OCI-LY1 (cell line): ENCODE results near the gene ESPN.
"Not testable (repeated sequence)": the region's sequence is repeated elsewhere in the genome, so short reads cannot be mapped to it uniquely, and the experiment has no call there.

Source experiments
- H2AFZ ChIP-seq: fragments of 200-600 bp; sonication (generic), shearing (Covaris generic); 2 replicates; pipeline ENCODE4 v1.6.0; 2014; ENCODE audit warnings: antibody characterized with exemption, mild to moderate bottlenecking, low read length
- H3F3A ChIP-seq: fragments of 200-600 bp; sonication (generic), shearing (Covaris generic); 2 replicates; pipeline ENCODE4 v1.6.0; 2014; ENCODE audit warnings: mild to moderate bottlenecking, antibody characterized with exemption, low read length, moderate library complexity; ENCODE audit not compliant: insufficient read depth
- H3K27ac ChIP-seq: fragments of 200-600 bp; sonication (generic); 2 replicates; pipeline ENCODE4 v1.5.1; 2014; ENCODE audit warnings: low read length, mixed run types, mild to moderate bottlenecking, low read depth; ENCODE audit not compliant: poor library complexity, severe bottlenecking
- H3K27me3 ChIP-seq: fragments of 200-600 bp; sonication (generic); 2 replicates; pipeline ENCODE4 v1.6.0; 2014; ENCODE audit warnings: antibody characterized with exemption, mild to moderate bottlenecking, low read length, moderate library complexity; ENCODE audit not compliant: insufficient read depth
- H3K36me3 ChIP-seq: fragments of 200-600 bp; sonication (generic); 2 replicates; pipeline ENCODE4 v1.6.1; 2014; ENCODE audit warnings: mild to moderate bottlenecking, antibody characterized with exemption, low read length, moderate library complexity, mixed read lengths; ENCODE audit not compliant: insufficient read depth
- H3K4me1 ChIP-seq: fragments of 200-600 bp; sonication (generic); 2 replicates; pipeline ENCODE4 v1.5.1; 2014; ENCODE audit warnings: mild to moderate bottlenecking, low read length, moderate library complexity; ENCODE audit not compliant: insufficient read depth, severe bottlenecking
- H3K4me2 ChIP-seq: fragments of 200-600 bp; sonication (generic), shearing (Covaris generic); 2 replicates; pipeline ENCODE4 v1.6.1; 2014; ENCODE audit warnings: low read length
- H3K4me3 ChIP-seq: fragments of 200-600 bp; sonication (generic); 2 replicates; pipeline ENCODE4 v1.5.1; 2014; ENCODE audit warnings: low read length, low read depth, mild to moderate bottlenecking, mixed read lengths; ENCODE audit not compliant: poor library complexity, severe bottlenecking
- H3K79me2 ChIP-seq: fragments of 200-600 bp; shearing (Covaris generic); 2 replicates; pipeline ENCODE4 v1.6.1; 2016; ENCODE audit warnings: mixed run types, low read length, mixed read lengths; ENCODE audit not compliant: insufficient read depth
- H3K9ac ChIP-seq: fragments of 200-600 bp; sonication (generic), shearing (Covaris generic); 2 replicates; pipeline ENCODE4 v1.6.1; 2014; ENCODE audit warnings: mild to moderate bottlenecking, low read length, mixed read lengths
- H3K9me2 ChIP-seq: fragments of 200-600 bp; sonication (generic), shearing (Covaris generic); 2 replicates; pipeline ENCODE4 v1.6.1; 2014; ENCODE audit warnings: low read depth, mild to moderate bottlenecking, low read length, mixed read lengths
- H3K9me3 ChIP-seq: fragments of 200-600 bp; shearing (Covaris generic); 2 replicates; pipeline ENCODE4 v1.6.1; 2014; ENCODE audit warnings: low read length, mixed read lengths
- H4K20me1 ChIP-seq: fragments of 200-600 bp; sonication (generic), shearing (Covaris generic); 2 replicates; pipeline ENCODE4 v1.6.0; 2016; ENCODE audit warnings: mild to moderate bottlenecking, low read length; ENCODE audit not compliant: insufficient read depth
- CTCF ChIP-seq: fragments of 200-600 bp; sonication (generic), shearing (Covaris generic); IDR thresholded peaks from 2 replicates; pipeline ENCODE4 v1.5.1; 2017; ENCODE audit warnings: mild to moderate bottlenecking, antibody characterized with exemption, low read length, moderate library complexity, mixed read lengths
- EZH2 ChIP-seq: fragments of 200-600 bp; sonication (generic), shearing (Covaris generic); IDR thresholded peaks from 2 replicates; pipeline ENCODE4 v1.8.0; 2017; ENCODE audit warnings: borderline replicate concordance, mixed run types, mild to moderate bottlenecking, antibody characterized with exemption, low read length, moderate library complexity, mixed read lengths

ESPN gene

DNA sequence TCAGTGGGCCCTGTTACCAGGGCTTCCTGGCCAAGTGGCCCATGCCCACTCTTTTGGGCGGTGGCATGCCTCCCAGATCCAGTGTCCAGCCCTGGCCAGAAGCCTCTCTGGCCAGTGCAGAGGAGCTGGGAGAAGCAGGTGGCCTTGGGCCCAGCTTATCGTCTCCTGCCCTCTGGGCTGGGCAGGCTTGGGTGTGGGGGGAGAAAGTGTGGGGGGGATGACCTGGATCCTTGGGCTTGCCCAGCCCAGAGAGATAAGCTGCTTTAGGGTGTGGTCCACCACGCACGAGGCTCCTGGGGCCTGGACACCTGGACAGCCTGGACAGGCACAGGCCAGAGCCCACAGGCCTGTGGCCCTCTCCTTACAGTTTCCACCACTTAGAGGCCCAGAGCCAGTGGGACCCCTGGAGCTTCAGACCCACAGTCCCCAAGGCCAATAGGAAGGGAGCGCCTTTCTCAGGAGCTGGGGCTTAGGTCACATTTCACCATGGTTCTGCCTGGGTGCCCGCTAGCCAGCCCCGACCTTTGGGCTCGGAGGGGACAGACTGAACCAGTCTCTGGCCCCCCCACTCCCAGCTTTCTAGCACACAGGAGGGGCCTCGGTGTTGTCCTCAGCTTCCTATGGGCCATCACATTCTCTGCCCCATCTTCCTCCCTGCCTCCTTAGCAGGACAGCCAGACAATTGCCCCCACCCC is 1.8 kb downstream of the ESPN start:
- H2AFZ ChIP-seq: no peak overlapping the region
- H3K79me2 ChIP-seq: no peaks in the 10 kb centered on the region
- no peaks in the 10 kb centered on the region for H4K20me1 ChIP-seq
- no peaks in the 10 kb centered on the region for H3K9me3 ChIP-seq
- no peak overlapping the region for H3K27ac ChIP-seq
- no peaks in the 10 kb centered on the region for H3K9me2 ChIP-seq
- no peaks in the 10 kb centered on the region for H3F3A ChIP-seq
- H3K27me3 ChIP-seq: peaks cover 22% of the 10 kb centered on the region
- H3K9ac ChIP-seq: no peak overlapping the region
- no peak overlapping the region for H3K4me2 ChIP-seq
- no peak for TF ChIP-seq CTCF
- TF ChIP-seq EZH2: no peak
- no peaks in the 10 kb centered on the region for H3K4me1 ChIP-seq
- no peak overlapping the region for H3K4me3 ChIP-seq
- H3K36me3 ChIP-seq: no peaks in the 10 kb centered on the region

DNA sequence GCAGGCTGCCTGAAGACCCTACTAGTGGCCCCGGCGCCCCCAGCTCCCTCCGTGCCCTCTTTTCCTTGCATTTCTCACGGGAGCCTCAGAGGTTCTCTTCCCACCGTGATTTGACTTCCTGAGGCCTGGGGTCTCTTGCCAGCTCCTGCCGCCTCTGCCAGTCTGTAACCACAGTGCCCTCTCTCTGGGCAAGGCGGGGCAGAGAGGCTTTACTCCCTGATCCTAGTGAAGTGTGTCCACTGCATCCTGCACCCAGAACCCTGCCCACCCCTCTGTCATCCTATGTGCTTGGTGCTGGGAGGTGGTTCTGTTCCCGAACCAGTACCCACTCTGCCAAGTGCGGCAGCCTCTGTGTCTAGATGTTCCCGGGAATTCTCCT is 2.4 kb downstream of the ESPN start:
- no peaks in the 10 kb centered on the region for H3K9me2 ChIP-seq
- H3K4me3 ChIP-seq: no peak overlapping the region
- no peaks in the 10 kb centered on the region for H4K20me1 ChIP-seq
- H3K36me3 ChIP-seq: no peaks in the 10 kb centered on the region
- no peak overlapping the region for H3K9ac ChIP-seq
- H3F3A ChIP-seq: no peaks in the 10 kb centered on the region
- peaks cover 19% of the 10 kb centered on the region for H3K27me3 ChIP-seq
- H3K79me2 ChIP-seq: no peaks in the 10 kb centered on the region
- TF ChIP-seq CTCF (no peak), EZH2 (no peak)
- H3K4me2 ChIP-seq: no peak overlapping the region
- no peak overlapping the region for H2AFZ ChIP-seq
- H3K9me3 ChIP-seq: no peaks in the 10 kb centered on the region
- no peak overlapping the region for H3K27ac ChIP-seq
- no peaks in the 10 kb centered on the region for H3K4me1 ChIP-seq

DNA sequence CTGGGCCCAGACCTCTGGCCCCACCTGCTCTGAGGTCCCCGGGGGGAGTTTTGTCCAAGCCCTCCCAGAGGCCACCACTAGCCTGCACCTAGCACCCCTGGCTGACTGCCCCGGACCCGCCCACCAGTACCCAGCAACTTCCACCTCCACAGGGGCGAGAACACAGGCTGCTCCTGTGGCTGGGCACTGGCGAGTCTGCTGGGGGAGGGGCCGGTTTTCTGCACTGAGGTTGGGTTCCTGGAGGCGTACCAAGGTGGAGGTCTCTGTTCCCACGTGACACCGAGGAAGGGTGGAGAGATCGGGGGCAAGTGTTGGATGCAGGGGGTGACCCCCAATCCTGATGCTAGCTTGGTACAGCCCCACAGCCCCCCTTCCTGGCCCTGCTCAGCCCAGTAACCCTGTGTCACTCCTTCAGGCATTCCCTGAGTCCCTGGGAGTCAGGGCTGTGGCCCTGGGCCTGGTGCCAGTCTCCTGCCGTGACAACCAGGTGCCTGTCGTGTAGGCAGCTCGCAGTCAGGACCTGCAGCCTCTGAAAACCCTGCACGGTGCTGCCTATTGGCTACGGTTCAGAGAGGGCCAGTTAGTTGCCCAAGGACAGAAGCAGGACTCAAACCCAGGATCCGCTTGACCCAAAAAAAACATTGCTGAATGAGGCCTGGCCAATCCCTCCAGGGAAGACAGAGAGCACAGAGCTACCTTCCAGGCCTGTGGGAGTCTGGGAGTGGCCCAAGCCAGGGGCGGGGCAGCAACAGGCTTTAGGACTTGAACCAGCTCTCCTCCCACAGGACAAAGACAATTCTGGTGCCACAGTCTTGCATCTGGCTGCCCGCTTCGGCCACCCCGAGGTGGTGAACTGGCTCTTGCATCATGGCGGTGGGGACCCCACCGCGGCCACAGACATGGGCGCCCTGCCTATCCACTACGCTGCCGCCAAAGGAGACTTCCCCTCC is 3.1 kb downstream of the ESPN start:
- peaks cover 21% of the 10 kb centered on the region for H3K27me3 ChIP-seq
- no peaks in the 10 kb centered on the region for H3K36me3 ChIP-seq
- H3F3A ChIP-seq: no peaks in the 10 kb centered on the region
- no peaks in the 10 kb centered on the region for H3K9me3 ChIP-seq
- no peak overlapping the region for H3K9ac ChIP-seq
- H3K79me2 ChIP-seq: no peaks in the 10 kb centered on the region
- H3K27ac ChIP-seq: no peak overlapping the region
- H3K4me2 ChIP-seq: no peak overlapping the region
- H3K9me2 ChIP-seq: no peaks in the 10 kb centered on the region
- no peaks in the 10 kb centered on the region for H4K20me1 ChIP-seq
- H3K4me3 ChIP-seq: no peak overlapping the region
- no peak for TF ChIP-seq CTCF
- no peak overlapping the region for H2AFZ ChIP-seq
- no peaks in the 10 kb centered on the region for H3K4me1 ChIP-seq

GRCh38 chr1:6428453-6428852 is 3.9 kb downstream of the ESPN start:
- H3K9me2 ChIP-seq, H3K36me3 ChIP-seq, H3F3A ChIP-seq, H3K79me2 ChIP-seq, H3K4me3 ChIP-seq, H3K4me1 ChIP-seq, H4K20me1 ChIP-seq, H3K27ac ChIP-seq, H2AFZ ChIP-seq, H3K9me3 ChIP-seq, H3K9ac ChIP-seq, H3K4me2 ChIP-seq: not testable (repeated sequence)
- H3K27me3 ChIP-seq: peaks cover 21% of the 10 kb centered on the region

DNA sequence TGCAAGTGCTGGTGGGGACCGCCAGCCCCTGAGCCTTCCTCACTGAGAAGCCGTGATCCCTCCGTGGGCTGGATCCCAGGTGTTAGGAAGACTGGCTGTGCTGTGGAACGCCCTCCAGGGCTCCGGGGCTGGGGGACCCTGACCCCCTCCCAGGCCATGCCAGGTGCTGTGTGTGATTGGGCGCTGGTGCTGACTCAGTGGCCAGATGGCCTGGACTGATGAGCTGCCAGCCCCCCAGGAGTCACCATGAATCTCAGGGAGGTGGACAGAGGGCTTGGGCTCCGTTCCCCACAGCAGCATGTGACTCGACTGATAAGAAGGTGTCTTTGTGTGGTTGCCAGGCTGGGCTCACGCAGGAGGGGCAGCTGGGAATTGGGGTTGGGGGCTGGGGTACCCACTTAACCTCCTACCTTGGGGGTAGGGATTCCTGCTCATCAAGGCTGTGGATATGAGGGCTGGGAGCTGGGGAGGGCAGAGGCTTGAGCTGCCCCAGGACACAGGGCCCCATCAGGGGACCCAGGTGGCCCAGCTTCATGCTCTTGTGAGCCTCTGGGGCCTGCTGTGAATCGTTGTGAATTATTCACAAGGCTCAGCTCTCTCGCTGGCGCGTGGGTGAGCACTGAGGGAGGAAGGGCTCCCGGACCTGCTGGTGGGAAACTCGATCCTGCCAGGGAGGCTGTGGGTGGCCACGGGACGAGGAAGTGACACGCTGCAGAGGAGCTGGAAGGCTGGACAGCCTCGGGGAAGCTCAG is 5.3 kb downstream of the ESPN start:
- H3K36me3 ChIP-seq, H3K27ac ChIP-seq, H3K9ac ChIP-seq, H3K9me2 ChIP-seq, H3K4me1 ChIP-seq, H3F3A ChIP-seq, H3K4me2 ChIP-seq, H3K79me2 ChIP-seq, H3K4me3 ChIP-seq, H4K20me1 ChIP-seq, H2AFZ ChIP-seq, H3K9me3 ChIP-seq: not testable (repeated sequence)
- peaks cover 21% of the 10 kb centered on the region for H3K27me3 ChIP-seq
